Smooth muscle cell of the brain vasculature (primary cell): ENCODE data around the gene RXRB.
"Not testable (repeated sequence)": the region's sequence is repeated elsewhere in the genome, so short reads cannot be mapped to it uniquely, and the experiment has no call there.

Experiments used
- DNase-seq: peaks from one replicate; pipeline ENCODE4 v3.0.0-alpha.2; 2012; ENCODE audit warnings: low read depth, low spot score

RXRB gene

GRCh38 chr6:33163540-33163939, 36.9 kb downstream of the RXRB start:
- DNase-seq, result no peak

GRCh38 chr6:33161354-33162331, 38.8 kb downstream of the RXRB start:
- DNase-seq, result no peak

DNA sequence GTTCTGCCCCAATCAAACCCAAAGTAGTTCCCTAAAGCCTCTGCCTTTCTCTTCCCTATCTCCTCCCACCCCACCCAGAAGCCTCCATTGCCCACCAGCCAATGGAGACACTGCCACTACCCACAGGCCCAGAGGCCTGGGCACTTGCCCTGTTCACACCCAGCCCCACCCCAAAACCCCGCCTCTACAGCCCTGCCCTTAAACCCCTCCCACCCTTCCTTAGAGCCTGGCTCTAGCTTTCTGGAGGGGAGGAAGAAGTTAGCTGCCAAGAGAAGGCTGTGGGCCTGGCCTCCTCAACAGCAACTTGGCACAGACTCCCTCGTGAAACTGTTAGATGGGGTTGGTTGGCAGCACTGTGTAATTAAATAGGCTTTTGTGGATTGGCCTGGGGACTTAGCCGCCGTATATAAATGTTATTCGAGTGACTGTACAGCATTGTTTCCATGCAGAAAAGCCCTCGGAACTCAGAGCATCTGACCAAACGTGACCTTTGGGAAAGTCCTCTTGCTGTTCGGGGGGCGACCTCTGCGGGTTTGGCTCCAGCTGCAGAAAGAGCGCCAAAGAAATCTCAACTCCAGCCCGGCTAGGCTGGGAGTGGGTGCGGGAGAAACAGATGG, 39.6 kb downstream of the RXRB start:
- DNase-seq, result no peak

DNA sequence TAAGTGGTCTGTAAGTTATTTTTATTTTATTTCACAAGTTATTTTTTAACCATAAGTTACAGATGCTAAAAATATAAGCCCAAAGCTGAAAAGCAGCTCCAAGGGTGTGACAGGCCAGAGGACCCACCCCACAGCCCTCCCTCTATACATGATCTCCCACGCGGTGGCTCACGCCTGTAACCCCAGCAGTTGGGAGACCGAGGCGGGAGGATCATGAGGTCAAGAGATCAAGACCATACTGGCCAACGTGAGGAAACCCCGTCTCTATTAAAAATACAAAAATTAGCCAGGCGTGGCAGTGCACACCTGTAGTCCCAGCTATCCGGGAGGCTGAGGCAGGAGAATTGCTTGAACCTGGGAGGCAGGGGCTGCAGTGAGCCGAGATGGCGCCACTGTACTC, 40.4 kb downstream of the RXRB start:
- DNase-seq, result no peak

DNA sequence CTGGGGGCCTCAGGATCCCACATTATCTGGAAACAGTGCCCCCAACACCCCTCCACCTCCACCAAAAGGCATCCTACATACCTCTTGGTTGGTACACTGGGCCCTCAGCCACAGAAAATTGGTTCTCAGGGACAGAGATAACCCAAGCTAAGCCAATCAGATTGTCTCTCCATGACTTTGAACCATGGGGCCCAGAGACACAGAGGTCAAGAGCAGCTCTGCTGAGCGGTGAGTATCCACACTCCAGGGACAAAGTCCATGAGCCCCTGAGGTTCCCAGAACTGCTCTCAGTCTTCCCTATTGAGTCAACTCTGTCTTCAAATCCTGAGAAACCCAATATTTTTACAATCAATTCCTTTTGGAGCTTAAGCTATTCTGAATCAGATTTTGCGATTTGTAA, 43.5 kb downstream of the RXRB start:
- DNase-seq, result no peak

DNA sequence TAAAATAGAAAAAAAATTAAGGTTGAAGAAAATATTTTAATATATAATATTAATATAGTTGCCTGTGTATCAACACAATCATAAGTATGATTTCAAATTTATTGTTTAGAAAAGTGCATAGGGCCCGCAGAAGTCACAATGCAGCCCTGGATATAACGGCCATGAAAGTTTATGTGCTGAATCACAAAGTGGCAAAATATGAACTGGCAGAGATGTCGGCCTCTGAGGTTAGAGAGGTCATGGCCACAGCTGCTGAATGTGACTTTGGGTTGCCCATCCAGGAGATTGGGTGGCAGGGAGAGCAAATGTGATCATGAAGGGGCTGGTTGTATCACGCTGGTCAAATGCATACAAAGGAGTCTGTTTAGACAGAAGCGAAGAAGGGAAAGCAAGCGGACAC, 43.9 kb downstream of the RXRB start:
- no peak for DNase-seq

- no peak for DNase-seq
These were observed 46.1 kb downstream of the RXRB start for GRCh38 chr6:33154349-33154748.

DNA sequence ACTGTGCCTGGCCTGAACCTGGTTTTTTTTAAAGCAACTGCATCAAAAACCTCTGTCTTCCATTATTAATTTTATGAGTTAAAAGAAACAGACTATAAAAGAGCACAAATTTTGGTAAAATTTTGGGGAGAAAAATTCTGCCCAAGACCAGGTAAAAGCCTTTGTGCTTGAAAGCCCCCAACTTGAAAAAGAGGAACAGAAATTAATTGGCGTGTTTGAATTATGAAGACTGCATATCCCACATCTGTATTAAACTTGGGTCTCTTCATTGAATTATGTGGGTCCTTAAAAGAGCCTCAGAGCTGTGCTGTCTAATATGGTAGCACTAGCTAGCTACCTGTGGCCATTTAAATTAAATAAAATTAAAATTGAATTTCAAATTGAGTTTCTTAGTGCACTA, 49.4 kb downstream of the RXRB start:
- no peak for DNase-seq

GRCh38 chr6:33150560-33150959, 49.9 kb downstream of the RXRB start:
- DNase-seq, result not testable (repeated sequence)

- no peak for DNase-seq
These were observed 52.4 kb downstream of the RXRB start for GRCh38 chr6:33147807-33148666.

GRCh38 chr6:33144373-33144772, 56.1 kb downstream of the RXRB start:
- no peak for DNase-seq
